H9 (cell line): Measurements from ENCODE around the gene RPRD2. TPM values are rescaled to one million over a fixed set of nuclear protein-coding genes. Genes with fewer than 3 reads are reported as not detected.

ENCODE experiments used
- DNase-seq: peaks from one replicate; pipeline ENCODE4 v3.0.0-alpha.2; 2017
- H2AFZ ChIP-seq: one replicate; pipeline ENCODE4 v1.6.1; 2013; ENCODE audit warnings: mild to moderate bottlenecking, low read length, control low read depth, moderate library complexity
- H2AK5ac ChIP-seq: 2 replicates; pipeline ENCODE4 v1.6.1; 2013; ENCODE audit warnings: low read length, control low read depth, mixed read lengths; ENCODE audit not compliant: insufficient read length
- H2BK120ac ChIP-seq: one replicate; pipeline ENCODE4 v1.6.1; 2013; ENCODE audit warnings: low read depth, mild to moderate bottlenecking, low read length, control low read depth, inconsistent platforms; ENCODE audit not compliant: poor library complexity, severe bottlenecking
- H2BK12ac ChIP-seq: 2 replicates; pipeline ENCODE4 v1.6.1; 2013; ENCODE audit warnings: low read length, control low read depth, mixed read lengths, low read depth; ENCODE audit not compliant: insufficient read length
- H2BK15ac ChIP-seq: 2 replicates; pipeline ENCODE4 v1.6.1; 2013; ENCODE audit warnings: low read depth, low read length, control low read depth
- H2BK20ac ChIP-seq: one replicate; pipeline ENCODE4 v1.6.1; 2013; ENCODE audit warnings: low read depth, mild to moderate bottlenecking, low read length, control low read depth, inconsistent platforms; ENCODE audit not compliant: poor library complexity, severe bottlenecking
- H2BK5ac ChIP-seq: 2 replicates; pipeline ENCODE4 v1.6.1; 2013; ENCODE audit warnings: low read length, control low read depth, mixed read lengths; ENCODE audit not compliant: insufficient read length
- H3K14ac ChIP-seq: 2 replicates; pipeline ENCODE4 v1.6.1; 2013; ENCODE audit warnings: low read length, control low read depth; ENCODE audit not compliant: insufficient read depth
- H3K18ac ChIP-seq: 2 replicates; pipeline ENCODE4 v1.6.1; 2013; ENCODE audit warnings: low read depth, mild to moderate bottlenecking, mixed read lengths, low read length, control low read depth; ENCODE audit not compliant: insufficient read length
- H3K23ac ChIP-seq: 2 replicates; pipeline ENCODE4 v1.6.1; 2013; ENCODE audit warnings: low read length, control low read depth, mixed read lengths, low read depth; ENCODE audit not compliant: insufficient read length
- H3K23me2 ChIP-seq: 2 replicates; pipeline ENCODE4 v1.6.1; 2013; ENCODE audit warnings: low read depth, mild to moderate bottlenecking, mixed read lengths, low read length, control low read depth; ENCODE audit not compliant: insufficient read length, poor library complexity, severe bottlenecking
- H3K27ac ChIP-seq: 2 replicates; pipeline ENCODE4 v1.5.1; 2013; ENCODE audit warnings: low read length, control low read depth, mixed read lengths, low read depth; ENCODE audit not compliant: insufficient read length
- H3K27me3 ChIP-seq: 2 replicates; pipeline ENCODE4 v1.6.1; 2013; ENCODE audit warnings: low read length, control low read depth, inconsistent platforms; ENCODE audit not compliant: insufficient read depth
- H3K4ac ChIP-seq: 2 replicates; pipeline ENCODE4 v1.6.1; 2013; ENCODE audit warnings: low read depth, mild to moderate bottlenecking, control low read depth, inconsistent platforms, low read length, moderate library complexity
- H3K4me1 ChIP-seq: 2 replicates; pipeline ENCODE4 v1.6.1; 2013; ENCODE audit warnings: low read length, control low read depth, inconsistent platforms; ENCODE audit not compliant: insufficient read depth
- H3K4me2 ChIP-seq: 2 replicates; pipeline ENCODE4 v1.6.1; 2013; ENCODE audit warnings: low read length, control low read depth, mixed read lengths; ENCODE audit not compliant: insufficient read length, insufficient read depth
- H3K56ac ChIP-seq: 2 replicates; pipeline ENCODE4 v1.6.1; 2013; ENCODE audit warnings: low read depth, mild to moderate bottlenecking, mixed read lengths, low read length, control low read depth; ENCODE audit not compliant: insufficient read length
- H3K79me1 ChIP-seq: 2 replicates; pipeline ENCODE4 v1.6.1; 2013; ENCODE audit warnings: low read depth, mild to moderate bottlenecking, moderate library complexity, low read length, control low read depth, inconsistent platforms; ENCODE audit not compliant: insufficient read depth, poor library complexity, severe bottlenecking
- H3K79me2 ChIP-seq: 2 replicates; pipeline ENCODE4 v1.6.1; 2013; ENCODE audit warnings: low read length, control low read depth, inconsistent platforms; ENCODE audit not compliant: insufficient read depth
- H3K9ac ChIP-seq: 2 replicates; pipeline ENCODE4 v1.6.1; 2013; ENCODE audit warnings: low read length, control low read depth, mixed read lengths; ENCODE audit not compliant: insufficient read length; ENCODE audit errors: extremely low read depth
- H3K9me3 ChIP-seq: one replicate; pipeline ENCODE4 v1.6.1; 2013; ENCODE audit warnings: low read depth, low read length, inconsistent platforms; ENCODE audit not compliant: control insufficient read depth
- H3T11ph ChIP-seq: one replicate; pipeline ENCODE4 v1.6.1; 2013; ENCODE audit warnings: mild to moderate bottlenecking, low read length, control low read depth, inconsistent platforms
- H4K20me1 ChIP-seq: one replicate; pipeline ENCODE4 v1.6.1; 2013; ENCODE audit not compliant: control insufficient read depth, insufficient read length, insufficient read depth
- H4K5ac ChIP-seq: 2 replicates; pipeline ENCODE4 v1.6.1; 2013; ENCODE audit warnings: low read depth, mild to moderate bottlenecking, mixed read lengths, low read length, control low read depth; ENCODE audit not compliant: insufficient read length
- H4K8ac ChIP-seq: replicated peaks from 2 replicates; pipeline ENCODE4 v1.6.1; 2013; ENCODE audit warnings: low read length, control low read depth, mixed read lengths, low read depth; ENCODE audit not compliant: insufficient read length
- H4K91ac ChIP-seq: 2 replicates; pipeline ENCODE4 v1.6.1; 2013; ENCODE audit warnings: low read depth, mild to moderate bottlenecking, moderate library complexity, mixed read lengths, low read length, control low read depth; ENCODE audit not compliant: insufficient read length
- H3K27ac Mint-ChIP-seq, 3 experiments: 2 replicates in 2 of 3; 3 replicates in 1 of 3; pipeline ENCODE4 v1.8.0; 2020 to 2021; ENCODE audit warnings: mixed read lengths in 3 of 3, mild to moderate bottlenecking in 1 of 3, moderate library complexity in 1 of 3
- H3K27me3 Mint-ChIP-seq: 2 replicates; pipeline ENCODE4 v1.8.0; 2021; ENCODE audit warnings: low read depth, mild to moderate bottlenecking, moderate library complexity, mixed read lengths
- H3K36me3 Mint-ChIP-seq, 3 experiments: 2 replicates in 2 of 3; 3 replicates in 1 of 3; pipeline ENCODE4 v1.8.0; 2020 to 2021; ENCODE audit warnings: low read depth in 3 of 3, mixed read lengths in 3 of 3; ENCODE audit not compliant: insufficient read depth in 1 of 3
- H3K4me1 Mint-ChIP-seq, 2 experiments: 2 replicates each; pipeline ENCODE4 v1.8.0; 2020; ENCODE audit warnings: mixed read lengths in 2 of 2
- H3K4me3 Mint-ChIP-seq, 2 experiments: 2 replicates in 1 of 2; 3 replicates in 1 of 2; pipeline ENCODE4 v1.8.0; 2020 to 2021; ENCODE audit warnings: mild to moderate bottlenecking in 2 of 2, mixed read lengths in 2 of 2, moderate library complexity in 1 of 2
- H3K9me3 Mint-ChIP-seq, 2 experiments: 2 replicates in 1 of 2; 3 replicates in 1 of 2; pipeline ENCODE4 v1.8.0; 2020; ENCODE audit warnings: mild to moderate bottlenecking in 2 of 2, mixed read lengths in 2 of 2, moderate library complexity in 1 of 2
- CTCF ChIP-seq: fragments of 200-600 bp; sonication (generic); conservative IDR thresholded peaks from 3 replicates; pipeline ENCODE4 v1.8.0; 2021; ENCODE audit warnings: antibody characterized with exemption, mild to moderate bottlenecking
- WGBS: extraction: QIAGEN DNeasy Blood & Tissue Kit; methylation state at CpG from one replicate; pipeline ENCODE4 v1.1.7; 2013; ENCODE audit warnings: missing lambda C conversion rate, low lambda C conversion rate, mixed read lengths; ENCODE audit not compliant: insufficient read length; ENCODE audit errors: extremely low coverage; 5-methylcytosine and 5-hydroxymethylcytosine counted together
- total RNA-seq: library from RNA; stranded (reverse); gene quantifications from 2 replicates; pipeline ENCODE4 v1.2.1, GENCODE V29; 2021

The RPRD2 gene
- total RNA-seq, 1 experiment from 2014 or later: 39.0 TPM

- H3K9ac ChIP-seq: no peak overlapping the region
- peaks cover 2 to 10% (median 5%) of the 10 kb centered on the region in 3 experiments; a peak in 5 of 7 replicates for H3K36me3 Mint-ChIP-seq
- H4K91ac ChIP-seq: no peak overlapping the region
- no peak overlapping the region for H3K23ac ChIP-seq
- no peak overlapping the region for H3K4me2 ChIP-seq
- no peaks in the 10 kb centered on the region for H3K23me2 ChIP-seq
- no peak overlapping the region for H3K56ac ChIP-seq
- H3K79me1 ChIP-seq: no peaks in the 10 kb centered on the region
- no peak overlapping the region for H2AK5ac ChIP-seq
- WGBS: no CpG with 5 or more reads among the region's 1 CpG
- H4K8ac ChIP-seq: no peak overlapping the region
- H3K27ac Mint-ChIP-seq: no peak overlapping the region
- no peak for DNase-seq
- H3K27me3 ChIP-seq: no peaks in the 10 kb centered on the region
- peaks cover 2 to 7% of the 10 kb centered on the region in 2 experiments for H3K4me1 Mint-ChIP-seq
- no peak overlapping the region for H4K5ac ChIP-seq
- no peaks in the 10 kb centered on the region for H3K79me2 ChIP-seq
- H3T11ph ChIP-seq: no peak overlapping the region
- no peak overlapping the region for H3K4ac ChIP-seq
- H2AFZ ChIP-seq: no peak overlapping the region
- no peaks in the 10 kb centered on the region for H3K9me3 ChIP-seq
- no peak overlapping the region for H3K27ac ChIP-seq
- no peaks in the 10 kb centered on the region for H3K9me3 Mint-ChIP-seq
- no peak overlapping the region for H2BK15ac ChIP-seq
- H3K18ac ChIP-seq: no peak overlapping the region
- no peak overlapping the region for H2BK12ac ChIP-seq
- no peaks in the 10 kb centered on the region for H4K20me1 ChIP-seq
- no peak overlapping the region for H2BK20ac ChIP-seq
- peaks cover 6% of the 10 kb centered on the region for H3K27me3 Mint-ChIP-seq
- H2BK120ac ChIP-seq: no peak overlapping the region
- no peak overlapping the region for H3K14ac ChIP-seq
- no peak overlapping the region for H3K4me3 Mint-ChIP-seq
- H3K4me1 ChIP-seq: no peaks in the 10 kb centered on the region; the same call in 1 of the 2 replicates
- H2BK5ac ChIP-seq: no peak overlapping the region
- no peak for TF ChIP-seq CTCF
These were observed 113.4 kb downstream of the RPRD2 start for GRCh38 chr1:150477320-150477719.
